Transverse colon (tissue), 4 donors: Measurements from ENCODE around the gene LRP2.

Source experiments
- CTCF ChIP-seq, 5 experiments: fragments of 200-600 bp in 3 of 5; fragments of 450-650 bp in 2 of 5; sonication (generic) in 3 of 5; IDR thresholded peaks; 1 replicate in 2 of 5; 2 replicates in 3 of 5; pipeline ENCODE4 v1.5.1; 2016 to 2017; ENCODE audit warnings: antibody characterized with exemption in 5 of 5, inconsistent platforms in 3 of 5, mild to moderate bottlenecking in 2 of 5, moderate library complexity in 1 of 5
- EP300 ChIP-seq: sonication (generic); formaldehyde crosslinking; IDR thresholded peaks from one replicate; pipeline ENCODE4 v1.6.1; 2017; ENCODE audit warnings: antibody characterized with exemption, low read depth
- POLR2A ChIP-seq: fragments of 450-650 bp; IDR thresholded peaks from one replicate; pipeline ENCODE4 v1.6.1; 2016; ENCODE audit warnings: antibody characterized with exemption, mild to moderate bottlenecking, moderate library complexity
- POLR2AphosphoS5 ChIP-seq, 3 donors: sonication (generic); formaldehyde crosslinking; IDR thresholded peaks; one replicate each; pipeline ENCODE4 v1.6.1; 2016; ENCODE audit warnings: antibody characterized with exemption in 3 of 3

DNA sequence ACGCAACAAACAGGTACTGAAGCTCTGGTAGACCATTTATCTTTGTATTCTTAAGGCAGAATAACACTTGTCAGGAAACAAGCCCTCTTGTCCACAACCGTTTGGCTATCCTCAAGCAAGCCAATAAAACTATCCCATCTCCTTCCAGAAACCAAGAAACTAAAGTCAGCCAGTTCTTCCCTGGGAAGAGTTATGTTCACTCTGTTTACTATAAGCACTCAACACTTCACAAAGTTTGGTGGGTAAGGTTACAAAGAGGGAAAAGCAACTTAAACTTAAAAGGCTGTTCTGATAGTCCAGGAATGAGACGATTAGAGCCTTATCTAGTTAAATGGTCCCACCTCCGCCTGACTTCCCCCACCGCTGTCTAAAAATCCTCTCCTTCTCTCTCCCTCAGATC lies 25.6 kb downstream of the LRP2 start:
- TF ChIP-seq CTCF (IDR thresholded peaks at IDR 0.05) (no peak), POLR2A (no peak), EP300 (no peak), POLR2AphosphoS5 (IDR thresholded peaks at IDR 0.05) (no peak)
